HG02885 (cell line): ENCODE measurements around the gene TNFRSF21.

ENCODE experiments used
- ATAC-seq: cut with Tn5 transposase; IDR thresholded peaks from one replicate; pipeline ENCODE4 v1.9.1; 2021; ENCODE audit warnings: mild to moderate bottlenecking; ENCODE audit not compliant: unreplicated experiment, poor library complexity

Gene TNFRSF21

GRCh38 chr6:47256361-47256760 lies 53.3 kb downstream of the TNFRSF21 start:
- ATAC-seq: no peak

- ATAC-seq: no peak
These were observed 54.8 kb downstream of the TNFRSF21 start for GRCh38 chr6:47254906-47255305.

GRCh38 chr6:47254051-47254450 lies 55.7 kb downstream of the TNFRSF21 start:
- no peak for ATAC-seq

- no peak for ATAC-seq
These were observed 56.6 kb downstream of the TNFRSF21 start for GRCh38 chr6:47253136-47253535.

GRCh38 chr6:47252633-47253032 lies 57.1 kb downstream of the TNFRSF21 start:
- ATAC-seq: no peak

GRCh38 chr6:47251396-47251795 lies 58.3 kb downstream of the TNFRSF21 start:
- ATAC-seq: no peak

GRCh38 chr6:47250302-47250701 lies 59.4 kb downstream of the TNFRSF21 start:
- ATAC-seq: no peak

GRCh38 chr6:47248446-47248845 lies 61.3 kb downstream of the TNFRSF21 start:
- ATAC-seq: no peak

- peak; percentile 41 for ATAC-seq
These were observed 62.4 kb downstream of the TNFRSF21 start for GRCh38 chr6:47247227-47247797.

- no peak for ATAC-seq
These were observed 63.2 kb downstream of the TNFRSF21 start for GRCh38 chr6:47246551-47246950.

GRCh38 chr6:47245745-47246371 lies 63.8 kb downstream of the TNFRSF21 start:
- ATAC-seq: no peak

GRCh38 chr6:47242483-47243386 lies 67.0 kb downstream of the TNFRSF21 start:
- peak; percentile 98 for ATAC-seq

GRCh38 chr6:47241742-47242482 lies 67.8 kb downstream of the TNFRSF21 start:
- ATAC-seq: no peak

- ATAC-seq: no peak
These were observed 69.3 kb downstream of the TNFRSF21 start for GRCh38 chr6:47240277-47240890.

GRCh38 chr6:47239546-47239945 lies 70.2 kb downstream of the TNFRSF21 start:
- no peak for ATAC-seq

GRCh38 chr6:47238456-47238995 lies 71.2 kb downstream of the TNFRSF21 start:
- ATAC-seq: no peak

GRCh38 chr6:47237196-47237595 lies 72.5 kb downstream of the TNFRSF21 start:
- ATAC-seq: no peak

- ATAC-seq: peak; percentile 48
These were observed 73.5 kb downstream of the TNFRSF21 start for GRCh38 chr6:47235964-47236760.

GRCh38 chr6:47235421-47235820 lies 74.3 kb downstream of the TNFRSF21 start:
- no peak for ATAC-seq
